ENCODE results near the gene MXRA7. TPM values are rescaled to one million over a fixed set of nuclear protein-coding genes. Genes with fewer than 3 reads are reported as not detected.

Gene MXRA7
- total RNA-seq, 4 donors from 2014 or later, result 11.0 to 116 (median 39.2) TPM

GRCh38 chr17:76667786-76668453 is 42.8 kb downstream of the MXRA7 start:
- TF ChIP-seq POLR2A (IDR thresholded peaks at IDR 0.05), result no peak
- no peak for TF ChIP-seq CTCF (IDR thresholded peaks at IDR 0.05)
- Histone ChIP-seq H3K4me3 (no peak overlapping the region), H3K4me1 (peaks cover 7 to 65% (median 36%) of the 10 kb centered on the region in 3 donors), H3K27ac (peak overlapping the region; percentile 44 to 79 (median 62)), H3K36me3 (no peaks in the 10 kb centered on the region), H3K9me3 (no peaks in the 10 kb centered on the region), H3K27me3 (no peaks in the 10 kb centered on the region)
- intact Hi-C loops (cut with DNase I), result no loop called here
- 52 to 62% methylated on average over 13 to 14 of the region's 14 CpGs for WGBS, 2 donors
- no peak for DNase-seq

GRCh38 chr17:76667491-76667755 is 43.3 kb downstream of the MXRA7 start:
- 62% methylated on average over 2 of the region's 2 CpGs; no CpG with 5 or more reads in 1 of the 2 donors for WGBS, 2 donors
- intact Hi-C loops (cut with DNase I), result no loop called here

GRCh38 chr17:76660656-76661042 is 50.1 kb downstream of the MXRA7 start:
- 24 to 49% methylated on average over 3 of the region's 3 CpGs for WGBS, 2 donors
- Histone ChIP-seq H3K4me1 (peaks cover 17 to 39% (median 17%) of the 10 kb centered on the region in 3 donors), H3K4me3 (no peak overlapping the region), H3K27me3 (no peaks in the 10 kb centered on the region), H3K36me3 (no peaks in the 10 kb centered on the region), H3K27ac (peak overlapping the region; percentile 15 to 80 (median 56)), H3K9me3 (no peaks in the 10 kb centered on the region)
- intact Hi-C loops (cut with DNase I), result no loop called here
- DNase-seq, result no peak
- TF ChIP-seq POLR2A (IDR thresholded peaks at IDR 0.05) (no peak), CTCF (IDR thresholded peaks at IDR 0.05) (no peak)

More at GRCh38 chr17:76667491-76667755, 43.3 kb downstream of the MXRA7 start:
- H3K36me3 ChIP-seq, result no peaks in the 10 kb centered on the region
- H3K4me3 ChIP-seq, result no peak overlapping the region
- no peak for DNase-seq
- no peaks in the 10 kb centered on the region for H3K27me3 ChIP-seq
- H3K9me3 ChIP-seq, result no peaks in the 10 kb centered on the region
- peak overlapping the region; percentile 44 to 79 (median 66) for H3K27ac ChIP-seq
- TF ChIP-seq CTCF (IDR thresholded peaks at IDR 0.05) (no peak), POLR2A (IDR thresholded peaks at IDR 0.05) (no peak)
- peaks cover 6 to 60% (median 32%) of the 10 kb centered on the region in 3 donors for H3K4me1 ChIP-seq

- TF ChIP-seq CTCF (IDR thresholded peaks at IDR 0.05), result peak in 1 of 6 experiments; percentile 16
- no peak for TF ChIP-seq POLR2A (IDR thresholded peaks at IDR 0.05)
- Histone ChIP-seq H3K36me3 (no peaks in the 10 kb centered on the region), H3K27me3 (no peaks in the 10 kb centered on the region), H3K4me1 (peaks cover 17 to 39% (median 17%) of the 10 kb centered on the region in 3 donors), H3K4me3 (no peak overlapping the region), H3K9me3 (no peaks in the 10 kb centered on the region), H3K27ac (peak overlapping the region; percentile 15 to 80 (median 56))
- intact Hi-C loops (cut with DNase I), result no loop called here
- WGBS, 2 donors, result 29 to 30% methylated on average over 13 of the region's 13 CpGs
- DNase-seq, result no peak
Measured at GRCh38 chr17:76659928-76660655, 50.7 kb downstream of the MXRA7 start.

GRCh38 chr17:76658242-76658662 is 52.5 kb downstream of the MXRA7 start:
- H3K9me3 ChIP-seq, result no peaks in the 10 kb centered on the region
- peaks cover 17 to 39% (median 17%) of the 10 kb centered on the region in 3 donors for H3K4me1 ChIP-seq
- peak overlapping the region in 3 of 4 donors; percentile 13 to 80 (median 63) for H3K27ac ChIP-seq
- WGBS, 2 donors, result 72 to 78% methylated on average over 2 to 4 of the region's 5 CpGs
- DNase-seq, result no peak
- no peaks in the 10 kb centered on the region for H3K27me3 ChIP-seq
- H3K4me3 ChIP-seq, result no peak overlapping the region
- TF ChIP-seq CTCF (IDR thresholded peaks at IDR 0.05) (no peak), POLR2A (IDR thresholded peaks at IDR 0.05) (no peak)
- intact Hi-C loops (cut with DNase I), result no loop called here
- no peaks in the 10 kb centered on the region for H3K36me3 ChIP-seq
